WTC11 (cell line): ENCODE measurements around the gene OSM. TPM values are rescaled to one million over a fixed set of nuclear protein-coding genes. Genes with fewer than 3 reads are reported as not detected.
A peak's percentile ranks its signal among the peaks of the same experiment; 100 is the strongest.

Experiments
- ATAC-seq: fragments of 200-7000 bp; cut with Tn5 transposase; 2 replicates; pipeline ENCODE4 v1.10.0; 2021; ENCODE audit warnings: mild to moderate bottlenecking, moderate library complexity
- CTCF ChIA-PET: fragments of 300-600 bp; sonication (Branson Sonifier 250); formaldehyde crosslinking; loops from one replicate; lab custom pipeline; 2021; ENCODE audit warnings: antibody characterized with exemption; lab: Charles Lee
- POLR2A ChIA-PET: fragments of 350-600 bp; sonication (Branson Sonifier 250); formaldehyde crosslinking; loops from one replicate; lab custom pipeline; 2021; ENCODE audit warnings: antibody characterized with exemption; lab: Charles Lee
- DNase-seq: peaks from one replicate; pipeline ENCODE4 v3.0.0; 2021; ENCODE audit warnings: low spot score
- H3K27ac Mint-ChIP-seq: 2 replicates; pipeline ENCODE4 v1.8.0; 2021; ENCODE audit warnings: mixed read lengths
- H3K27me3 Mint-ChIP-seq: 2 replicates; pipeline ENCODE4 v1.8.0; 2021; ENCODE audit warnings: low read depth, mild to moderate bottlenecking, moderate library complexity, mixed read lengths
- H3K36me3 Mint-ChIP-seq: 2 replicates; pipeline ENCODE4 v1.8.0; 2021; ENCODE audit warnings: mixed read lengths
- H3K4me1 Mint-ChIP-seq: 2 replicates; pipeline ENCODE4 v1.8.0; 2022; ENCODE audit warnings: mixed read lengths
- H3K4me3 Mint-ChIP-seq: 2 replicates; pipeline ENCODE4 v1.8.0; 2021; ENCODE audit warnings: mild to moderate bottlenecking, moderate library complexity, mixed read lengths
- H3K9me3 Mint-ChIP-seq: 2 replicates; pipeline ENCODE4 v1.8.0; 2021; ENCODE audit warnings: mixed read lengths
- CBFB ChIP-seq: sonication (generic); formaldehyde crosslinking; IDR thresholded peaks from 2 replicates; pipeline ENCODE4 v1.8.1; 2022; ENCODE audit warnings: mild to moderate bottlenecking, low read depth, missing genetic modification reagents
- CREB1 ChIP-seq: sonication (generic); formaldehyde crosslinking; IDR thresholded peaks from 2 replicates; pipeline ENCODE4 v1.8.0; 2023; ENCODE audit warnings: mild to moderate bottlenecking, missing genetic modification reagents
- ETV6 ChIP-seq: sonication (generic); formaldehyde crosslinking; IDR thresholded peaks from 2 replicates; pipeline ENCODE4 v1.8.1; 2022; ENCODE audit warnings: mild to moderate bottlenecking, missing genetic modification reagents
- GABPB1 ChIP-seq: sonication (generic); formaldehyde crosslinking; IDR thresholded peaks from 2 replicates; pipeline ENCODE4 v1.8.1; 2023; ENCODE audit warnings: mild to moderate bottlenecking, missing genetic modification reagents
- IRF2 ChIP-seq: sonication (generic); formaldehyde crosslinking; IDR thresholded peaks from 2 replicates; pipeline ENCODE4 v1.8.0; 2022; ENCODE audit warnings: low read depth, missing genetic modification reagents, borderline replicate concordance
- NFE2L1 ChIP-seq: sonication (generic); formaldehyde crosslinking; IDR thresholded peaks from 2 replicates; pipeline ENCODE4 v1.8.1; 2023; ENCODE audit warnings: missing genetic modification reagents
- NR2C2 ChIP-seq: sonication (generic); formaldehyde crosslinking; IDR thresholded peaks from 2 replicates; pipeline ENCODE4 v1.8.0; 2022; ENCODE audit warnings: mild to moderate bottlenecking, missing genetic modification reagents
- SMAD4 ChIP-seq: sonication (generic); formaldehyde crosslinking; IDR thresholded peaks from 2 replicates; pipeline ENCODE4 v1.8.0; 2022; ENCODE audit warnings: mild to moderate bottlenecking, missing genetic modification reagents
- TP53 ChIP-seq: sonication (generic); formaldehyde crosslinking; IDR thresholded peaks from 2 replicates; pipeline ENCODE4 v1.8.1; 2023; ENCODE audit warnings: mild to moderate bottlenecking, missing genetic modification reagents
- ZNF121 ChIP-seq: sonication (generic); formaldehyde crosslinking; IDR thresholded peaks from 2 replicates; pipeline ENCODE4 v1.8.0; 2023; ENCODE audit warnings: missing genetic modification reagents
- ZNF219 ChIP-seq: sonication (generic); formaldehyde crosslinking; IDR thresholded peaks from 2 replicates; pipeline ENCODE4 v1.8.0; 2023; ENCODE audit warnings: missing genetic modification reagents, mild to moderate bottlenecking, borderline replicate concordance
- ZNF232 ChIP-seq: sonication (generic); formaldehyde crosslinking; IDR thresholded peaks from 2 replicates; pipeline ENCODE4 v1.8.0; 2022; ENCODE audit warnings: mild to moderate bottlenecking, missing genetic modification reagents
- ZNF671 ChIP-seq: fragments of 250-450 bp; sonication (Bioruptor Pico); IDR thresholded peaks from 2 replicates; pipeline ENCODE4 v1.8.0; 2021; ENCODE audit warnings: mild to moderate bottlenecking
- total RNA-seq: library from RNA; stranded (reverse); gene quantifications from 3 replicates; pipeline ENCODE4 v1.2.3, GENCODE V29; 2021
- TF ChIP-seq, protein P1 (sequence below): sonication (generic); formaldehyde crosslinking; IDR thresholded peaks from 2 replicates; pipeline ENCODE4 v1.8.0; 2022; ENCODE audit warnings: mild to moderate bottlenecking, missing genetic modification reagents
- TF ChIP-seq, protein P2 (sequence below): sonication (generic); formaldehyde crosslinking; IDR thresholded peaks from 2 replicates; pipeline ENCODE4 v1.8.0; 2022; ENCODE audit warnings: mild to moderate bottlenecking, missing genetic modification reagents
- TF ChIP-seq, protein P3 (sequence below): sonication (generic); formaldehyde crosslinking; IDR thresholded peaks from 2 replicates; pipeline ENCODE4 v1.8.1; 2023; ENCODE audit warnings: mild to moderate bottlenecking, missing genetic modification reagents
- TF ChIP-seq, protein P4 (sequence below): sonication (generic); formaldehyde crosslinking; IDR thresholded peaks from 2 replicates; pipeline ENCODE4 v1.8.0; 2022; ENCODE audit warnings: mild to moderate bottlenecking, missing genetic modification reagents
- TF ChIP-seq, protein P5 (sequence below): sonication (generic); formaldehyde crosslinking; IDR thresholded peaks from 2 replicates; pipeline ENCODE4 v1.8.1; 2022; ENCODE audit warnings: missing genetic modification reagents, borderline replicate concordance
- TF ChIP-seq, protein P6 (sequence below): fragments of 250-450 bp; sonication (Bioruptor Pico); IDR thresholded peaks from 2 replicates; pipeline ENCODE4 v2.1.2; 2022; ENCODE audit warnings: mild to moderate bottlenecking, moderate library complexity
- TF ChIP-seq, protein P7 (sequence below): fragments of 250-450 bp; sonication (Bioruptor Pico); IDR thresholded peaks from 2 replicates; pipeline ENCODE4 v1.9.0; 2021; ENCODE audit warnings: mild to moderate bottlenecking

The OSM gene
- total RNA-seq, 1 experiment from 2014 or later = not detected

DNA sequence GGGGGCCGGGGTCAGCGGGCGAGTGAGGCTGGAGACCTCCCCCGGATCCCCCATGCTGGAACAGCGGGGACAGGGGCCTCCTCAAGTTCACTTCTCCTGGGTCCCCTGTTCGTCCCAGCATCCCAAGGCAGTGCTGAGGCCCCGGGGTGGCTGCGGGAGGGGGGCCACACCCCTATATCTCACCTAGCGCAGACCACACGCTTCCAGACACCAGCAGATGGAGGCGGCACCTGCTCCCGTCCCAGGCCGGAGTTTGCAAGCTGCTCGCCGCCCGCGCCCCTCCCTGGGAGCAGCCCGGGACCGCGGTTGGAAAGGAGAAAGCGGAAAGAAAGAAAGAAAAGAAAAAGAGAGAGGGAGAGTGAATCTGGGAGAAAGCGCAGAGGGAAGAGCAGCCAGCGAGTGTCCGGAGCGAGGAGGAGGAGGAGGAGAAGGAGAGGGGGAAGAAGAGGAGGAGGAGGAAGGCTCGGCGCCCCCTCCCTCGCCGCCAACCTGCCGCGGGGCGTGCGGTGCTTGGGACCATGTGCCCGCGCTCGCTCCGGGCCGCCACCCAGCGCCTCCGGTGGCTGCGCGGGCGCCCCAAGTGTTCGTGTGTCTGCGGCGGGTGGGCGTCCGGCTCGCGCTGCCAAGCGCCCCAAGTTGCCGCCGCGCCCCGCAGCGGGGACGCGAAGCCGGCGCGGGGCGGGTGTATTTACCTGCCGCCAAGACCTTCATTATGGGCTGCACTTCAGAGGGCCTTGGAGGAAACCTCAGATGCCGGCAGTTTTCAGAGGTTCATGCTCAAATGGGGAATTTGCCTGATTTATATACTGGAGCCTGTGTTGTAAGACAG, 20.5 kb downstream of the OSM start, which contains the start of gene LIF (continued):
- TF ChIP-seq NFE2L1 (CRISPR knock-in tag) (0 out of 2 replicates have a peak, but pooled peaks have one; percentile 40), ZNF232 (CRISPR knock-in tag) (no peak; the same call in 1 of the 2 replicates)
- TF ChIP-seq, protein P1, sequence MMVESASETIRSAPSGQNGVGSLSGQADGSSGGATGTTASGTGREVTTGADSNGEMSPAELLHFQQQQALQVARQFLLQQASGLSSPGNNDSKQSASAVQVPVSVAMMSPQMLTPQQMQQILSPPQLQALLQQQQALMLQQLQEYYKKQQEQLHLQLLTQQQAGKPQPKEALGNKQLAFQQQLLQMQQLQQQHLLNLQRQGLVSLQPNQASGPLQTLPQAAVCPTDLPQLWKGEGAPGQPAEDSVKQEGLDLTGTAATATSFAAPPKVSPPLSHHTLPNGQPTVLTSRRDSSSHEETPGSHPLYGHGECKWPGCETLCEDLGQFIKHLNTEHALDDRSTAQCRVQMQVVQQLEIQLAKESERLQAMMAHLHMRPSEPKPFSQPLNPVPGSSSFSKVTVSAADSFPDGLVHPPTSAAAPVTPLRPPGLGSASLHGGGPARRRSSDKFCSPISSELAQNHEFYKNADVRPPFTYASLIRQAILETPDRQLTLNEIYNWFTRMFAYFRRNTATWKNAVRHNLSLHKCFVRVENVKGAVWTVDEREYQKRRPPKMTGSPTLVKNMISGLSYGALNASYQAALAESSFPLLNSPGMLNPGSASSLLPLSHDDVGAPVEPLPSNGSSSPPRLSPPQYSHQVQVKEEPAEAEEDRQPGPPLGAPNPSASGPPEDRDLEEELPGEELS (CRISPR knock-in tag) = peak; percentile 82; the same call in 1 of the 2 replicates
- TF ChIP-seq, protein P2, sequence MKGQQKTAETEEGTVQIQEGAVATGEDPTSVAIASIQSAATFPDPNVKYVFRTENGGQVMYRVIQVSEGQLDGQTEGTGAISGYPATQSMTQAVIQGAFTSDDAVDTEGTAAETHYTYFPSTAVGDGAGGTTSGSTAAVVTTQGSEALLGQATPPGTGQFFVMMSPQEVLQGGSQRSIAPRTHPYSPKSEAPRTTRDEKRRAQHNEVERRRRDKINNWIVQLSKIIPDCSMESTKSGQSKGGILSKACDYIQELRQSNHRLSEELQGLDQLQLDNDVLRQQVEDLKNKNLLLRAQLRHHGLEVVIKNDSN (CRISPR knock-in tag) = peak; percentile 50; the same call in 1 of the 2 replicates

DNA sequence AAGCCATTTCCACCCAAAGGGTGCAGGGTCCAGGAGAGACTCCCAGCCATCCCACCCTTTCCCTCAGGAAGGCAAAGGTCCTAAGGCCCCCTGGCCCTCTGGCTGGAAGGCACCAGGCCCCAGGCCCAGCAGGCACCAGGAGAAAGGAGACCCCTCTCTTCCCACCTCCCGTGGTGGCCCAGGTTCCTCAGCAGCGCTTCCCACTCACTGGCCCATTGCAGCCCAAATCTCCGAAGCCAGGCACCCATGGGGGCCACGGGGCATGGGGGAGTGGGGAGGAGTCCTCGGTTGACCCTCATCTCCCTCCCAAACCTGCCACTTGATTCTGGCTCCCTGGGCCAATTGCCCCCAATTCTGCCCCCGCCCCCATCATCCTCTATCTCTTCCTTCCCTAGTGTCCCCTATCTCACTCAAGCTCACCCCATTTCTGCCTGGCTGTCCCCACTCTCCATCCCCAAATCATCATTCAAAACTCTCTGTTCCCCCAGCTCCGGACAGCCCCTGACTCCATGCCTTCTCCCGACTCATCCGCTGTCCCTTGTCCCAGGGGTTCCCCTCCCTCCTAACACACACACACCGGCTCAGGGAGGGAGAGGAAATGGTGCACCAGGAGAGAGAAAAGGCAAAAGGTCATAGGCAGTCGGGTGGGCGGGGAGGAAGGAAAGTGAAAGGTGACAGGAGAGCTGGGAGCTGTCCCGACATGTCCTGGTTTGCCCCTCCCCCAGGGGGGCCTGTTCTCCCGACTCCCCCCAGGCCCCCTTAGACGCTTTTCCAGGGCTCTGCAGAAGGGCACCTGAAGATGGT, 21.3 kb downstream of the OSM start:
- peak; percentile 63 for ATAC-seq
- H3K27ac Mint-ChIP-seq = no peak overlapping the region
- no peak for TF ChIP-seq GABPB1
- TF ChIP-seq TP53 (CRISPR knock-in tag) = peak; percentile 93
- 0 out of 2 replicates have a peak, but pooled peaks have one; percentile 33 for TF ChIP-seq CBFB (CRISPR knock-in tag)
- TF ChIP-seq ETV6 = 0 out of 2 replicates have a peak, but pooled peaks have one; percentile 56
- ChIA-PET CTCF (interaction anchor here (0.7 to 1.8 kb wide), 6 partner anchors 10 to 180 kb away, joined by 3 to 7 read pairs (median 4); partner anchors contain the start of genes CASTOR1 and MTFP1), POLR2A (interaction anchor here (0.7 kb wide), 1 partner anchor 45 kb away, joined by 3 read pairs; no protein-coding TSS in a partner anchor)
- H3K4me3 Mint-ChIP-seq = peak overlapping the region; percentile 84
- peaks cover 40% of the 10 kb centered on the region for H3K4me1 Mint-ChIP-seq
- H3K27me3 Mint-ChIP-seq = no peaks in the 10 kb centered on the region
- DNase-seq = peak; percentile 38
- H3K9me3 Mint-ChIP-seq = no peaks in the 10 kb centered on the region
- H3K36me3 Mint-ChIP-seq = peaks cover 12% of the 10 kb centered on the region; the same call in 1 of the 2 replicates

DNA sequence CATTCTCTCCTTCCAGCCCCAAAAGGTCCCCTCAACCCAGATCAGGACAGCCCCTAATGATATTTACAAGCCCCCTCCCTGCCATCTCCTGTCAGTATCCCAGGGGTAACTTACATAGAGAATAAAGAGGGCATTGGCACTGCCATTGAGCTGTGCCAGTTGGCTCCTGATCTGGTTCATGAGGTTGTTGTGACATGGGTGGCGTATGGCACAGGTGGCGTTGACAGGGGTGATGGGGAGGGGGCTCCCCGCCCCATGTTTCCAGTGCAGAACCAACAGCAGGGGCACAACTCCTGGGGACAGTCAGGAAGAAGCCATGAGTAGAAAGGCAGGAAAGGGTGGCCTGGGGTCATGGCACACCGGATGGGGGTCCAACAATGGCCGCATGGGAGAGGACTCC, 22.0 kb downstream of the OSM start:
- ATAC-seq = no peak
- H3K27me3 Mint-ChIP-seq = no peaks in the 10 kb centered on the region
- peak overlapping the region; percentile 39 for H3K4me3 Mint-ChIP-seq
- H3K4me1 Mint-ChIP-seq = peaks cover 39% of the 10 kb centered on the region
- TF ChIP-seq, protein P3, sequence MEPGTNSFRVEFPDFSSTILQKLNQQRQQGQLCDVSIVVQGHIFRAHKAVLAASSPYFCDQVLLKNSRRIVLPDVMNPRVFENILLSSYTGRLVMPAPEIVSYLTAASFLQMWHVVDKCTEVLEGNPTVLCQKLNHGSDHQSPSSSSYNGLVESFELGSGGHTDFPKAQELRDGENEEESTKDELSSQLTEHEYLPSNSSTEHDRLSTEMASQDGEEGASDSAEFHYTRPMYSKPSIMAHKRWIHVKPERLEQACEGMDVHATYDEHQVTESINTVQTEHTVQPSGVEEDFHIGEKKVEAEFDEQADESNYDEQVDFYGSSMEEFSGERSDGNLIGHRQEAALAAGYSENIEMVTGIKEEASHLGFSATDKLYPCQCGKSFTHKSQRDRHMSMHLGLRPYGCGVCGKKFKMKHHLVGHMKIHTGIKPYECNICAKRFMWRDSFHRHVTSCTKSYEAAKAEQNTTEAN (CRISPR knock-in tag) = no peak
- no peak for TF ChIP-seq CREB1 (CRISPR knock-in tag)
- no peak for TF ChIP-seq ZNF671 (CRISPR knock-in tag)
- TF ChIP-seq IRF2 (CRISPR knock-in tag) = no peak
- no peak for TF ChIP-seq GABPB1
- TF ChIP-seq, protein P4, sequence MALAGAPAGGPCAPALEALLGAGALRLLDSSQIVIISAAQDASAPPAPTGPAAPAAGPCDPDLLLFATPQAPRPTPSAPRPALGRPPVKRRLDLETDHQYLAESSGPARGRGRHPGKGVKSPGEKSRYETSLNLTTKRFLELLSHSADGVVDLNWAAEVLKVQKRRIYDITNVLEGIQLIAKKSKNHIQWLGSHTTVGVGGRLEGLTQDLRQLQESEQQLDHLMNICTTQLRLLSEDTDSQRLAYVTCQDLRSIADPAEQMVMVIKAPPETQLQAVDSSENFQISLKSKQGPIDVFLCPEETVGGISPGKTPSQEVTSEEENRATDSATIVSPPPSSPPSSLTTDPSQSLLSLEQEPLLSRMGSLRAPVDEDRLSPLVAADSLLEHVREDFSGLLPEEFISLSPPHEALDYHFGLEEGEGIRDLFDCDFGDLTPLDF (CRISPR knock-in tag) = no peak
- TF ChIP-seq SMAD4 (CRISPR knock-in tag) = no peak
- TF ChIP-seq, protein P5, sequence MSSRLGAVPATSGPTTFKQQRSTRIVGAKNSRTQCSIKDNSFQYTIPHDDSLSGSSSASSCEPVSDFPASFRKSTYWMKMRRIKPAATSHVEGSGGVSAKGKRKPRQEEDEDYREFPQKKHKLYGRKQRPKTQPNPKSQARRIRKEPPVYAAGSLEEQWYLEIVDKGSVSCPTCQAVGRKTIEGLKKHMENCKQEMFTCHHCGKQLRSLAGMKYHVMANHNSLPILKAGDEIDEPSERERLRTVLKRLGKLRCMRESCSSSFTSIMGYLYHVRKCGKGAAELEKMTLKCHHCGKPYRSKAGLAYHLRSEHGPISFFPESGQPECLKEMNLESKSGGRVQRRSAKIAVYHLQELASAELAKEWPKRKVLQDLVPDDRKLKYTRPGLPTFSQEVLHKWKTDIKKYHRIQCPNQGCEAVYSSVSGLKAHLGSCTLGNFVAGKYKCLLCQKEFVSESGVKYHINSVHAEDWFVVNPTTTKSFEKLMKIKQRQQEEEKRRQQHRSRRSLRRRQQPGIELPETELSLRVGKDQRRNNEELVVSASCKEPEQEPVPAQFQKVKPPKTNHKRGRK (CRISPR knock-in tag) = no peak
- no peak for TF ChIP-seq ZNF219 (CRISPR knock-in tag)
- TF ChIP-seq ZNF121 (CRISPR knock-in tag) = no peak
- TF ChIP-seq, protein P6, sequence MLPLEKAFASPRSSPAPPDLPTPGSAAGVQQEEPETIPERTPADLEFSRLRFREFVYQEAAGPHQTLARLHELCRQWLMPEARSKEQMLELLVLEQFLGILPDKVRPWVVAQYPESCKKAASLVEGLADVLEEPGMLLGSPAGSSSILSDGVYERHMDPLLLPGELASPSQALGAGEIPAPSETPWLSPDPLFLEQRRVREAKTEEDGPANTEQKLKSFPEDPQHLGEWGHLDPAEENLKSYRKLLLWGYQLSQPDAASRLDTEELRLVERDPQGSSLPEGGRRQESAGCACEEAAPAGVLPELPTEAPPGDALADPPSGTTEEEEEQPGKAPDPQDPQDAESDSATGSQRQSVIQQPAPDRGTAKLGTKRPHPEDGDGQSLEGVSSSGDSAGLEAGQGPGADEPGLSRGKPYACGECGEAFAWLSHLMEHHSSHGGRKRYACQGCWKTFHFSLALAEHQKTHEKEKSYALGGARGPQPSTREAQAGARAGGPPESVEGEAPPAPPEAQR = no peak
- no peak for TF ChIP-seq NR2C2 (CRISPR knock-in tag)
- TF ChIP-seq, protein P7, sequence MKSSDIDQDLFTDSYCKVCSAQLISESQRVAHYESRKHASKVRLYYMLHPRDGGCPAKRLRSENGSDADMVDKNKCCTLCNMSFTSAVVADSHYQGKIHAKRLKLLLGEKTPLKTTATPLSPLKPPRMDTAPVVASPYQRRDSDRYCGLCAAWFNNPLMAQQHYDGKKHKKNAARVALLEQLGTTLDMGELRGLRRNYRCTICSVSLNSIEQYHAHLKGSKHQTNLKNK (CRISPR knock-in tag) = no peak
- no peak for DNase-seq
- POLR2A ChIA-PET = no interaction called here
- CTCF ChIA-PET = no interaction called here
- H3K9me3 Mint-ChIP-seq = no peaks in the 10 kb centered on the region
- H3K27ac Mint-ChIP-seq = no peak overlapping the region
- H3K36me3 Mint-ChIP-seq = peaks cover 12% of the 10 kb centered on the region; the same call in 1 of the 2 replicates
